ENCODE data around the gene CLTCL1. TPM values are rescaled to one million over a fixed set of nuclear protein-coding genes. Genes with fewer than 3 reads are reported as not detected.
"Not testable (repeated sequence)": the region's sequence is repeated elsewhere in the genome, so short reads cannot be mapped to it uniquely, and the experiment has no call there.

The CLTCL1 gene
- total and polyA plus RNA-seq, 2 donors (not counting 1 experiment from before 2014, with no cell fraction given): 1.0 to 5.5 TPM

- Histone ChIP-seq H3K4me1 (ENCODE audit: control insufficient read depth in 2 of 2, insufficient read depth in 2 of 2, low read length in 2 of 2) (no peaks in the 10 kb centered on the region), H3K79me2 (ENCODE audit: control insufficient read depth, insufficient read depth, low read length) (no peaks in the 10 kb centered on the region), H3K27ac (ENCODE audit: low read length in 2 of 2) (no peak overlapping the region), H2AFZ (ENCODE audit: insufficient read depth, low read depth, low read length, poor library complexity, severe bottlenecking) (no peak overlapping the region), H3K36me3 (replicated peaks in 1 of 2; ENCODE audit: control extremely low read depth in 1 of 2, control insufficient read depth in 1 of 2, extremely low read depth in 1 of 2, insufficient read depth in 2 of 2, low read length in 1 of 2) (no peaks in the 10 kb centered on the region), H4K20me1 (ENCODE audit: control insufficient read depth, insufficient read depth, low read length, poor library complexity, severe bottlenecking) (no peaks in the 10 kb centered on the region), H3K27me3 (replicated peaks in 1 of 4; ENCODE audit: control extremely low read depth in 1 of 4, control insufficient read depth in 3 of 4, insufficient read depth in 4 of 4, low read length in 3 of 4) (peaks cover 0 to 4% (median 0%) of the 10 kb centered on the region in 4 experiments), H3K4me2 (replicated peaks; ENCODE audit: low read depth, low read length, poor library complexity, severe bottlenecking) (no peak overlapping the region), H3K4me3 (ENCODE audit: control extremely low read depth in 1 of 5, extremely low read depth in 1 of 5, insufficient read depth in 1 of 5, low read depth in 2 of 5, low read length in 4 of 5) (no peak overlapping the region), H3K9me3 (ENCODE audit: control extremely low read depth in 1 of 3, control insufficient read depth in 2 of 3, insufficient read depth in 1 of 3, low read length in 2 of 3) (no peaks in the 10 kb centered on the region), H3K9ac (ENCODE audit: low read length) (no peak overlapping the region)
- intact Hi-C loops (cut with micrococcal nuclease): no loop called here
- WGBS (ENCODE audit: insufficient coverage): 95% methylated on average over 3 of the region's 4 CpGs
- TF ChIP-seq EZH2 (IDR thresholded peaks at IDR 0.05; ENCODE audit: borderline replicate concordance, insufficient read depth, low read depth, low read length, poor library complexity, severe bottlenecking) (no peak), CTCF (IDR thresholded peaks at IDR 0.05) (no peak)
- ChIA-PET POLR2A (no interaction called here), CTCF (no interaction called here)
- DNase-seq (no peak), ATAC-seq (ENCODE audit: low read depth) (no peak)
- peaks cover 15% of the 10 kb centered on the region for H3K27me3 Mint-ChIP-seq
- no peak overlapping the region for H3K27ac Mint-ChIP-seq
- H3K9me3 Mint-ChIP-seq (ENCODE audit: insufficient read depth): no peaks in the 10 kb centered on the region
- H3K4me3 Mint-ChIP-seq: no peak overlapping the region
- H3K4me1 Mint-ChIP-seq: no peaks in the 10 kb centered on the region
Measured at GRCh38 chr22:19204640-19205039, 86.9 kb downstream of the CLTCL1 start.

GRCh38 chr22:19203834-19204233, 87.7 kb downstream of the CLTCL1 start:
- intact Hi-C loops (cut with micrococcal nuclease): no loop called here
- ATAC-seq (ENCODE audit: low read depth): no peak
- H3K27me3 ChIP-seq (replicated peaks in 1 of 4; ENCODE audit: control extremely low read depth in 1 of 4, control insufficient read depth in 3 of 4, insufficient read depth in 4 of 4, low read length in 3 of 4): no peaks in the 10 kb centered on the region

GRCh38 chr22:19202799-19203186, 88.7 kb downstream of the CLTCL1 start:
- H3K4me3 Mint-ChIP-seq; CTCF ChIA-PET; H3K4me3 ChIP-seq (ENCODE audit: control extremely low read depth in 1 of 5, extremely low read depth in 1 of 5, insufficient read depth in 1 of 5, low read depth in 2 of 5, low read length in 4 of 5); H3K27me3 Mint-ChIP-seq; H3K27ac ChIP-seq (ENCODE audit: low read length in 2 of 2); H3K27me3 ChIP-seq (replicated peaks in 1 of 4; ENCODE audit: control extremely low read depth in 1 of 4, control insufficient read depth in 3 of 4, insufficient read depth in 4 of 4, low read length in 3 of 4); H3K27ac Mint-ChIP-seq; H3K9ac ChIP-seq (ENCODE audit: low read length); H4K20me1 ChIP-seq (ENCODE audit: control insufficient read depth, insufficient read depth, low read length, poor library complexity, severe bottlenecking); H3K4me1 ChIP-seq (ENCODE audit: control insufficient read depth in 2 of 2, insufficient read depth in 2 of 2, low read length in 2 of 2); H2AFZ ChIP-seq (ENCODE audit: insufficient read depth, low read depth, low read length, poor library complexity, severe bottlenecking); H3K4me2 ChIP-seq (replicated peaks; ENCODE audit: low read depth, low read length, poor library complexity, severe bottlenecking); DNase-seq; H3K79me2 ChIP-seq (ENCODE audit: control insufficient read depth, insufficient read depth, low read length); H3K9me3 ChIP-seq (ENCODE audit: control extremely low read depth in 1 of 3, control insufficient read depth in 2 of 3, insufficient read depth in 1 of 3, low read length in 2 of 3); ATAC-seq (ENCODE audit: low read depth); H3K9me3 Mint-ChIP-seq (ENCODE audit: insufficient read depth); H3K4me1 Mint-ChIP-seq; intact Hi-C loops (cut with micrococcal nuclease); POLR2A ChIA-PET; H3K36me3 ChIP-seq (replicated peaks in 1 of 2; ENCODE audit: control extremely low read depth in 1 of 2, control insufficient read depth in 1 of 2, extremely low read depth in 1 of 2, insufficient read depth in 2 of 2, low read length in 1 of 2): not testable (repeated sequence)
- 91% methylated on average over 3 of the region's 3 CpGs for WGBS (ENCODE audit: insufficient coverage)

More at GRCh38 chr22:19203834-19204233, 87.7 kb downstream of the CLTCL1 start:
- H3K4me3 Mint-ChIP-seq: no peak overlapping the region
- no peaks in the 10 kb centered on the region for H3K9me3 Mint-ChIP-seq (ENCODE audit: insufficient read depth)
- no peak for TF ChIP-seq EZH2 (IDR thresholded peaks at IDR 0.05; ENCODE audit: borderline replicate concordance, insufficient read depth, low read depth, low read length, poor library complexity, severe bottlenecking)
- TF ChIP-seq CTCF (IDR thresholded peaks at IDR 0.05): no peak
- Histone ChIP-seq H3K27ac (ENCODE audit: low read length in 2 of 2) (no peak overlapping the region), H3K36me3 (replicated peaks in 1 of 2; ENCODE audit: control extremely low read depth in 1 of 2, control insufficient read depth in 1 of 2, extremely low read depth in 1 of 2, insufficient read depth in 2 of 2, low read length in 1 of 2) (no peaks in the 10 kb centered on the region), H3K9ac (ENCODE audit: low read length) (no peak overlapping the region), H2AFZ (ENCODE audit: insufficient read depth, low read depth, low read length, poor library complexity, severe bottlenecking) (no peak overlapping the region), H4K20me1 (ENCODE audit: control insufficient read depth, insufficient read depth, low read length, poor library complexity, severe bottlenecking) (no peaks in the 10 kb centered on the region), H3K9me3 (ENCODE audit: control extremely low read depth in 1 of 3, control insufficient read depth in 2 of 3, insufficient read depth in 1 of 3, low read length in 2 of 3) (no peaks in the 10 kb centered on the region), H3K79me2 (ENCODE audit: control insufficient read depth, insufficient read depth, low read length) (no peaks in the 10 kb centered on the region), H3K4me3 (ENCODE audit: control extremely low read depth in 1 of 5, extremely low read depth in 1 of 5, insufficient read depth in 1 of 5, low read depth in 2 of 5, low read length in 4 of 5) (no peak overlapping the region), H3K4me2 (replicated peaks; ENCODE audit: low read depth, low read length, poor library complexity, severe bottlenecking) (no peak overlapping the region), H3K4me1 (ENCODE audit: control insufficient read depth in 2 of 2, insufficient read depth in 2 of 2, low read length in 2 of 2) (no peaks in the 10 kb centered on the region)
- H3K4me1 Mint-ChIP-seq: no peaks in the 10 kb centered on the region
- 88% methylated on average over 8 of the region's 8 CpGs for WGBS (ENCODE audit: insufficient coverage)
- H3K27ac Mint-ChIP-seq: no peak overlapping the region
- ChIA-PET CTCF (no interaction called here), POLR2A (no interaction called here)
- DNase-seq: no peak
- H3K27me3 Mint-ChIP-seq: peaks cover 8% of the 10 kb centered on the region

All from B cell (primary cell).